ENCODE data around the gene LMO3.
A peak's percentile ranks its signal among the peaks of the same experiment; 100 is the strongest.

LMO3 gene

GRCh38 chr12:16605642-16606116 lies 283 bp downstream of the LMO3 start:
- Histone ChIP-seq H3K4me2 (peak overlapping the region; percentile 84), H3K27me3 (ENCODE audit: insufficient read depth, low read depth) (no peaks in the 10 kb centered on the region), H3K4me3 (IDR thresholded peaks at IDR 0.05; ENCODE audit: insufficient read depth, low read depth, low read length) (no peak overlapping the region), H3K4me1 (ENCODE audit: low read depth, poor library complexity, severe bottlenecking) (peaks cover 8% of the 10 kb centered on the region), H3K9ac (peak overlapping the region; percentile 41), H3K27ac (no peak overlapping the region), H3K79me2 (ENCODE audit: insufficient read depth, low read depth) (no peaks in the 10 kb centered on the region), H3K36me3 (ENCODE audit: insufficient read depth) (no peaks in the 10 kb centered on the region), H4K20me1 (ENCODE audit: insufficient read depth) (no peaks in the 10 kb centered on the region), H2AFZ (ENCODE audit: low read depth) (peak overlapping the region; percentile 91)
- no peak for TF ChIP-seq CTCF (conservative IDR thresholded peaks at IDR 0.05; ENCODE audit: low read depth, low read length)

GRCh38 chr12:16604596-16605252 lies 1.2 kb downstream of the LMO3 start:
- H2AFZ ChIP-seq (ENCODE audit: low read depth) = no peak overlapping the region
- H3K79me2 ChIP-seq (ENCODE audit: insufficient read depth, low read depth) = no peaks in the 10 kb centered on the region
- H4K20me1 ChIP-seq (ENCODE audit: insufficient read depth) = no peaks in the 10 kb centered on the region
- H3K27ac ChIP-seq = no peak overlapping the region
- no peak overlapping the region for H3K4me3 ChIP-seq (IDR thresholded peaks at IDR 0.05; ENCODE audit: insufficient read depth, low read depth, low read length)
- no peak for TF ChIP-seq CTCF (conservative IDR thresholded peaks at IDR 0.05; ENCODE audit: low read depth, low read length)
- H3K9ac ChIP-seq = no peak overlapping the region
- H3K4me1 ChIP-seq (ENCODE audit: low read depth, poor library complexity, severe bottlenecking) = peaks cover 8% of the 10 kb centered on the region
- no peak overlapping the region for H3K4me2 ChIP-seq
- no peaks in the 10 kb centered on the region for H3K36me3 ChIP-seq (ENCODE audit: insufficient read depth)
- H3K27me3 ChIP-seq (ENCODE audit: insufficient read depth, low read depth) = no peaks in the 10 kb centered on the region

GRCh38 chr12:16603916-16604575 lies 1.9 kb downstream of the LMO3 start:
- no peaks in the 10 kb centered on the region for H3K36me3 ChIP-seq (ENCODE audit: insufficient read depth)
- H2AFZ ChIP-seq (ENCODE audit: low read depth) = no peak overlapping the region
- TF ChIP-seq CTCF (conservative IDR thresholded peaks at IDR 0.05; ENCODE audit: low read depth, low read length) = no peak
- no peaks in the 10 kb centered on the region for H4K20me1 ChIP-seq (ENCODE audit: insufficient read depth)
- H3K4me1 ChIP-seq (ENCODE audit: low read depth, poor library complexity, severe bottlenecking) = peaks cover 8% of the 10 kb centered on the region
- no peak overlapping the region for H3K9ac ChIP-seq
- H3K27ac ChIP-seq = no peak overlapping the region
- no peak overlapping the region for H3K4me3 ChIP-seq (IDR thresholded peaks at IDR 0.05; ENCODE audit: insufficient read depth, low read depth, low read length)
- H3K79me2 ChIP-seq (ENCODE audit: insufficient read depth, low read depth) = no peaks in the 10 kb centered on the region
- no peaks in the 10 kb centered on the region for H3K27me3 ChIP-seq (ENCODE audit: insufficient read depth, low read depth)
- no peak overlapping the region for H3K4me2 ChIP-seq

- Histone ChIP-seq H2AFZ (ENCODE audit: low read depth) (no peak overlapping the region), H3K4me1 (ENCODE audit: low read depth, poor library complexity, severe bottlenecking) (peaks cover 8% of the 10 kb centered on the region), H3K36me3 (ENCODE audit: insufficient read depth) (no peaks in the 10 kb centered on the region), H3K4me3 (IDR thresholded peaks at IDR 0.05; ENCODE audit: insufficient read depth, low read depth, low read length) (no peak overlapping the region), H3K9ac (no peak overlapping the region), H3K27me3 (ENCODE audit: insufficient read depth, low read depth) (no peaks in the 10 kb centered on the region), H3K27ac (no peak overlapping the region), H3K4me2 (no peak overlapping the region), H3K79me2 (ENCODE audit: insufficient read depth, low read depth) (no peaks in the 10 kb centered on the region), H4K20me1 (ENCODE audit: insufficient read depth) (no peaks in the 10 kb centered on the region)
- no peak for TF ChIP-seq CTCF (conservative IDR thresholded peaks at IDR 0.05; ENCODE audit: low read depth, low read length)
Observed at GRCh38 chr12:16603260-16603915, 2.6 kb downstream of the LMO3 start.

All from KMS-11 (cell line).